GM21528 (cell line): Measurements from ENCODE around the gene CSAD.
A peak's percentile ranks its signal among the peaks of the same experiment; 100 is the strongest.

Experiments
- ATAC-seq: cut with Tn5 transposase; IDR thresholded peaks from one replicate; pipeline ENCODE4 v1.9.1; 2021; ENCODE audit warnings: mild to moderate bottlenecking, moderate library complexity; ENCODE audit not compliant: unreplicated experiment, low FRiP score

Gene CSAD

DNA sequence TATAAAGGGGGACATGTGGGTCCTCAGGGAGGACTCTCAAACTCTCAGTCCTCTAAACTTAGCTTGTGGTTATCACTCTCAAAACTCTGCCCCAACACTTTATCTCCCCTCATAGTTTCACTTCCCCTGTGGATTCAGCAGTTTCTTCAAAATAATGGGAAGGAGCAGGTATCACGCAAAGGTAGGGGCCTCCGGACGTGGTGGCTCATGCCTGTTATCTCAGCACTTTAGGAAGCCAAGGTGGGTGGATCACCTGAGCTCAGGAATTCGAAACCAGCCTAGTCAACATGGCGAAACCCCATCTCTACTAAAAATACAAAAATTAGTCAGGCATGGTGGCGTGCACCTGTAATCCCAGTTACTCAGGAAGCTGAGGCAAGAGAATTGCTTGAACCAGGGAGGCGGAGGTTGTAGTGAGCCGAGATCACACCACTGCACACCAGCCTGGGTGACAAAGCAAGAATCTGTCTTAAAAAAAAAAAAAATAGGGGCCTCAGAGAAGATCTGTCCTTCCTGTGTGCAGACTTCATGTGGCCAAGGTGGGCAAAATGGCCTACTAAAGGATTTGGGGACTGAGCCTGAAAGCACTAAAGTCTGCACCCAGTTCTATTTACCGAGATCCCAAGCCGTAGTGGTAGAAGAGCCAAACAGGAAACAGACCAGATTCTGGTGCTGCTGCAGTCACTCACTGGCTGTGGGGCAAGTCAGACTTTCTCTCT lies 19.9 kb upstream of the CSAD start:
- peak; percentile 61 for ATAC-seq

GRCh38 chr12:53200107-53200457 lies 19.4 kb upstream of the CSAD start:
- peak; percentile 13 for ATAC-seq

- ATAC-seq, result no peak
Measured at GRCh38 chr12:53199700-53200099, 19.0 kb upstream of the CSAD start.

DNA sequence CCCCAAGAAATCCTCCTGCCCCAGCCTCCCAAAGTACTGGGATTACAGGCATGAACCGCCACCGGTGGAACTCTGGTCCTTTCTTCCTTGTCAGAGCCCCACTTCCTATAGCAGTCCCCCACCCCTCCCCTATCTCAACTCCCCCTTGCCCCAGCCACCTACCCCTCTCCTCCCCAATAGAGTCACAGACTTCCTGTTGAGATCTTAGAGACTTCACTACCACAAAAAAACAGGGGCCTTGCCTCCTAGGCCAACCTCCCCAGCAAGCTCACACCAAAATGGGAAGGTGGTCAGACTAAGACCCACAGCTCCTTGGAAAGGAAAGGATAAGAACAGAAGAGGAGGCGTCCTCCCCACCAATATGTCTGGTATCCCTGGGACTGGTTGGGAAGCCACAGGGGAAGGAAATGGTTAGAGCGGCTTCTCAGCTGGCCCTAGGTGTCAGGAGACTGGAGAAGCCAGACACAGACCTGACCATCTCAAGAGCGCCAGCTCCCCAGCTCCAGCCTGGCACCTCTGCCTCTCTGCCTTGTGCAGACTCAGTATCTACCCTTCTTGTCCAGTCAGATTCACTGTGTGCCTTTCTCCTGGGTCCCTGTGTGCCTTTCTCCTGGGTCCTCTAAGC lies 17.9 kb upstream of the CSAD start:
- no peak for ATAC-seq

GRCh38 chr12:53197011-53197640 lies 16.4 kb upstream of the CSAD start:
- no peak for ATAC-seq

DNA sequence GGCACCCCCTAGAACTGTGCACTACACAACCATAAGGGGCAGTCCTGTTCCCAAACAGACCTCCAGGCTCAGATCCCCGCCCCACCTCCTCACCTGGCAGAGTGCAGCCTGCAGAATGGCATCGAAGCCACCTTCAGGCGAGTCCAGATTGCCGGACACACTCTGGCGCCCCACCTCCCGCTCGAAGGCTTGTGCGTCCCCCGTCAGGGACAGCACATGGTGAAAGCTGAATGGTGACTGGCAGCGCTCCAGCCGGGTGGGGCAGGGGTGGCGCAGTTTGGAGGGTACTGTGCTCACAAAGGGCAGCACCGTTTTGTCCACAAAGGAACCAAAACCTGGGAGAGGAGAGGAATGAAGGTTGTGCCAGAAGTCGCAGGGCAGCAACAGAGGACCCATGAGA lies 15.8 kb upstream of the CSAD start:
- ATAC-seq, result no peak

DNA sequence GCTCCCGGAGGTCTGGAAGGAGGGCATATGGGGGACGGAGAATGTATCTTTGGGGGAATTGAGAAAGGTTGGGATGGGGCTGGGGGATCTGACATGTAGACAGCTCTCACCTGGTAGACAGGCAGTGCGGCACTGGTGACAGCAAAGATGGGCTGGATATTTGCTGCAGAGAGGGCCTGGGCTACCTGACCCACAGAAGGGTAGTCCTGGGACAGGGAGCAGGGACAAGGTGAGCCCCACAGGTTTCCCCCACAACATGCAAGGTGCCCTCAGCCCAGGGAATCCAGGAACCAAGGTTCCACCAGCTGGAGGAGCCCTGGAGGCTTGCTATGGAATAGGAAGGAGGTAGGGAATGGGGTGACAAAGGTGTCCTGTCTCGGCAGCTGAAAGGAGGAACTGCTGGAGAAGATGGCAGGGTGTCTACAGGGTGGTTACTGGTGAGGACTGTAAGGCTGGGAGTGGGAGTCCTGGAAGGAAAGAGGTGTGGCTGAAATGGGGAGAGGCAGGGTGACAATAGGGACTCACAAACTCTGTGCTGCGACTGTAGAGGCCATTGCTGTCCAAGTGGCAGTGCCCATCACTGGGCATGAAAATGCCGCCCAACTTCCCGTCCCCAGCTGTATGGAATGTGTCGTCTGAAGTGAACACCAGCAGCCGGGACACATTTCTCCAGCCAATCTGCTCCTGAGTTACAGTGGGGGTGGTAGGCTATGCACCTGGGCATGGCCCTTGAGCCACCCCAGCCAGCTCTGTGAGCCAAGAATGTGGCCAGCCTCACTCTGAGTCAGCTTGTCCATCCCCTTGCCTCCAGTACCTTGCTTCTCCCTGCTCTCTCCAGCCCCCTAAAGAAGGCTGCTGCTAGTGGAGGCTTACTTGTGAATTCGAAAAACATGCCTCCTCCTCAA lies 15.0 kb upstream of the CSAD start:
- ATAC-seq, result no peak

- ATAC-seq, result no peak
Measured at GRCh38 chr12:53194973-53195372, 14.2 kb upstream of the CSAD start.

- no peak for ATAC-seq
Measured at GRCh38 chr12:53193985-53194716, 13.4 kb upstream of the CSAD start.

GRCh38 chr12:53193040-53193439 lies 12.3 kb upstream of the CSAD start:
- ATAC-seq, result no peak

DNA sequence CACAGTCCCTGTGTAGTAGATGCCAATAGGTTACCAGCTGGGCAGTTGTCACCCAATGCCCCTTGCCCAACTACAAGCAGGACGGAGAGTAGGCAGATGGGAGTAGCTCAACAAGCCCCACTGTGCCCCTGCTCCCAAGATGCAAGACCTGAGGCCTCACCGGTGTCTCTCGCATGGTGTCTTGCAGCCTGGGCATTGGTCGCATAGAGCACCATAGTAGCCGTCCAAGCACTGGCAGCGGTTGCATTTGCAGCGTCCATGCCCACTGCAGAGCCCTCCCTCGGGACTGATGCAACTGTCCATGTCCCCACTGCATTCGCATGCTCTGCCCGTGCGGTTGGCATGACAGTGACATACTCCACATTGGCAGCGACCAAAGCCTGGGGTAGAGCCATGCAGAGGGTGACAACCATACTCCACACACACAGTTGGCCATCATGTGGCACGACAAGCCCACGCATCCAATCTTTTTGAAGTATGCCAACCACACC lies 11.9 kb upstream of the CSAD start:
- no peak for ATAC-seq

- no peak for ATAC-seq
Measured at GRCh38 chr12:53191885-53192530, 11.3 kb upstream of the CSAD start.

DNA sequence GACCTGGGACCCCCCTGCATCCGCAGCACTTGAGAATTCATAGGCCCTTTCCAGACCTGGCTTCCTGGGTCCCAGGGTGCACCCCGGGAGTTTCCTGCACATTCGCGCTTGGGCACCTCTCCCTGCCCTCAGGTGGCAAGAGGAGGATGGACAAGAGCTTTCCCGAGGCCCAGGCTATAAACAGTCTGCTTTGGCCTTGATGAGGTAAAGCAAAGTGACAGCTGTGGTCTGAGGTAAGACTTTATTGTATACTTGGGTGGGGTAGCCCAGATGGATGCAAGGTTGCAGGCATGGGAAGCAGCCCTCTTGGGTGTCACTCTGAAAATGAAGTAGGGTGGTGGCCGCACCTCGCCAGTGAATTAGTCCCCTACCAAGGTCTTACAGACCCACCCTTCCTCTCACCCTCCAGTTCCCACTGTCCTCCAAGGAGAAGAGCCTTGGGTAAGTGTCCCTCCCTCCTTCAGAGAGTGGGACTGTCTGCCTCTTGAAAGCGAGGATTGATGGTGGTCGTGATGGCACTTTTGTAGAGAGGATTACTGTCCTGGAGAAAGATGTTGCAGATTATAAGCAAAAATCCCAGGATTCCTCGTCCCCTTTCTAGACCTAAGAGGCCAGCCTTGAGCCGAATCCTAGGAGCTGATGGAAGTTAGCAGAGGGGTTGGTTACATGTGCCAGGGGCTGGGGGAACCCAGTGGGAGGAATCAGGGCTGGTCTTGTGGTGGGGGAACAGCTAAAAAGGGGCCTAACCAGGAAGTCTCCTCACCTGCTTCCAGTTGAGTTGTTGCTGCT lies 10.6 kb upstream of the CSAD start:
- no peak for ATAC-seq

DNA sequence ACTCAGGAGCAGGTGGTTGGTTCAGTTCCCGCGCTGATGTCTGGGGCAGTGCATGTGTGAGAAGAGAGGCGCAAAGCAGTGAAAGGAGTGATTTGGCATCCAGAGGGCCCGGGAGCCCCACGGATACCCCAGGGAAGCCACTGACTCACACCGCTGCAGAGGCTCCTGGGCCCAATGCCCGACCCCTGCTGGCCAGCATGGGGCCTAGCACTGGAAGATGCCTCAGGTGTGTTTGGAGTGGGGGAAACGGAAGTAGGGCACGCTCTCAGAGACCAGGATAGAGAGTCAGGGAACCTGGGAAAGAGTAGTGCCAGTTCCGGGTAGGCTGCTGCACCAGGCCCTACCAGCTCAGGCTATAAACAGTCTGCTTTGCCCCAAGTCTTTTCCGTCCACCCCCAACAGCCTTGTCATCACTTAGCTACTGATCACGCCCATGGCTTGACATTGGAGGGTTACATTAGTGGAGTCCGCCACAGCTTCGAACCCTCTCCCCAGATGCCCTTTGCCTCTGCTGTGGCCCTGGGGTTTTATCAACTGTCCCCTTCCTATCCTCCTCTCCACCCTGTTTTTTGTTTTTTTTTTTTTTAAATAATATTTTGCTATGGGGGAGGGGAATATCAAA lies 9.5 kb upstream of the CSAD start:
- no peak for ATAC-seq

DNA sequence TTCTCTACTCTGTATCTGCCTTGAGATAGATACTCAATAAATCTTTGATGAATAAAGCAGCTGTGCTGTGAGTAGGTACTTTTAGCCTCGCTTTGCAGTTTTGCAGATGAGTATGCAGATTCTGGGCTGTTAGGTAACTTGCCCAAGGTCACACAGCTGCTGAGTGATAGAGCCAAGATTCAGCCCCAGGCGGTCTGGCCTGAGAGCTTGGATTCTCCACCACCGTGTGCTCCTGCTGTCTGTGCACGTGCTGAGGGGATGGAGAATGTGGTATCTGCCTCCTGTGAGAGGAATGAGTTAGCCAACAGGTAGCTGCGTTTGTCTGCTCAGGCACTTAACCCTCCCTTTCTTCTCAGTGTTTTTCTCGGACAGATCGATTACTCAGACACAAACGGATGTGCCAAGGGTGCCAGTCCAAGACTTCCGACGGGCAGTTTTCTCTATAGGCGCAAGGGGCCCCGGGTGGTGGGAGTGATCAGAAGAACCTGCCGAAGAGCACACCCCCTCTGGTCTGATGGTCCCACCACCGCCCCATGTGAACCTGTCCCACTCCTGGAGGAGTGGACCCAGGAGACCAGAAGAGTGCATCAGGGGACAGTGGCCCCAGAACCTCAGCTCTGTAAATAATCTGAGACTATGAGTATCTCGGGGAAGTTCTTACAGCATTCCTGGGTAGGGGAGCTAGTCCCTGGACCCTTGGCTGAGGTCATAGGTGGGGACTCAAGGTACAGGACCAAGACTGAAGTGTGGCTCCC lies 6.6 kb upstream of the CSAD start:
- no peak for ATAC-seq

GRCh38 chr12:53186745-53187144 lies 6.0 kb upstream of the CSAD start:
- no peak for ATAC-seq

DNA sequence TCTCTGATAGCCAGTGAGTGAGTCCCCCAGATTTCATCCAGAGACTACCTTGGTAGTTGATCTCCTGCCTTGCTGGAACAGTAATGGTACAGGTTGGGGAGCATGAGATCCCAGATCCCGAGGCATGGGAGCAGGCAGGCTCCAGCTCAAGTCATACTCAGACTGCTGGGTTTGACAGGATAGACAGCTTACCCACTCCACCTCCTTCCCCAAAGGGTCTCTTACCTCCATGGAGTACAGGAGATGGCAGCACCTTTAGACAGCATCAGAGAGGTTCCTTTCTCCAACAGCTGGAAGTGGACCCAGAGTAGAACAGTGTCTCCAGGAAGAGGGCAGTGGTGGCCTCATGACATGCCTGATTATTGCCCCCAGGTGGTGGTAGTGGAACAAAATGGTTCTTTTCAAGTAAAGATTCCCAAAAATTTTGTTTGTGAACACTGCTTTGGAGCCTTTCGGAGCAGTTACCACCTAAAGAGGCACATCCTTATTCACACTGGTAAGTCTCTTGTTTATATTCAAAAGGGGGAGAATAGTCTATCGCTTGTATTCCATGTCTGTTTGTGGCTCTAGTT lies 4.9 kb upstream of the CSAD start:
- ATAC-seq, result no peak
